ENCODE measurements around the gene ZNF747. TPM values are rescaled to one million over a fixed set of nuclear protein-coding genes. Genes with fewer than 3 reads are reported as not detected.

ZNF747 gene
- total RNA-seq, 1 donor from 2014 or later: 15.2 TPM

DNA sequence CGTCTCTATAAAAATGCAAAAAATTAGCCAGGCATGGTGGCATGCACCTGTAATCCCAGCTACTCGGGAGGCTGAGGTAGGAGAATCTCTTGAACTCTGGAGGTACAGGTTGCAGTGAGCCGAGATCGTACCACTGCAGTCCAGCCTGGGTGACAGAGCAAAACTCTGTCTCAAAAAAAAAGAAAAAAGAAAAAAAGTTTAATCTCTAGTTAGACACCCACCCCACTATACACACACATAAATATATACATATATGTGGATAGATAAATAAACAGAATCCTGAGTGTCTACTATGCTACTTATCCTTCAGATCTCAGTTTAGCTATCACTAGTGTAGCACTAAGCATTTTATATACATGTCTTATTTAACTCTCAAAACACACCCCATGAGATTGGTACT is 43.4 kb downstream of the ZNF747 start:
- H3K27ac Mint-ChIP-seq: no peak overlapping the region
- peaks cover 3% of the 10 kb centered on the region for H3K4me1 Mint-ChIP-seq
- TF ChIP-seq CTCF (IDR thresholded peaks at IDR 0.05; ENCODE audit: unreplicated experiment): no peak
- no peak for DNase-seq (ENCODE audit: low spot score in 2 of 2, unreplicated experiment in 2 of 2)
- H3K27me3 Mint-ChIP-seq (ENCODE audit: low read depth): peaks cover 9% of the 10 kb centered on the region
- no peak overlapping the region for H3K4me3 Mint-ChIP-seq
- H3K36me3 Mint-ChIP-seq: no peaks in the 10 kb centered on the region
- no peaks in the 10 kb centered on the region for H3K9me3 Mint-ChIP-seq

DNA sequence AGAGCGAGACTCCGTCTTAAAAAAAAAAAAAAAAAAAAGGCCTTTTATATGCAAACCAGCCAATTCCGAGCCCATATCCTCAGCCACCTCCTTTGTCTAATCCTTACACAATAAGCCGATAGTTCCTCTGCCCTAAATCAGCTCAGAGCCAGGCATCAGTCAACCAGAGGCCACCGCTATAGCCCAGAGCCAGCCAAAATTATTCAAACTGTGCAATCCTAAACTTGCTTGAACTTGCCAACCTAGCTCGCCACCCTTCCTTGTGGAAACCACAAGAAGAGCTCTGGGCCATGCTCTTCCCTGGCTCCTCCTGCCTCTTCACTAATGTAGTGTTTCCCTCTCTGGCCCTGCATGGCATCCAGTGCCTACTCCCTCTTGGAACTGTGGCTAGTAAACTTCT is 44.4 kb downstream of the ZNF747 start:
- Mint-ChIP-seq H3K9me3 (no peaks in the 10 kb centered on the region), H3K36me3 (no peaks in the 10 kb centered on the region), H3K27me3 (ENCODE audit: low read depth) (peaks cover 9% of the 10 kb centered on the region), H3K4me3 (no peak overlapping the region), H3K4me1 (peaks cover 3% of the 10 kb centered on the region), H3K27ac (no peak overlapping the region)
- TF ChIP-seq CTCF (IDR thresholded peaks at IDR 0.05; ENCODE audit: unreplicated experiment): no peak
- no peak for DNase-seq (ENCODE audit: low spot score in 2 of 2, unreplicated experiment in 2 of 2)

DNA sequence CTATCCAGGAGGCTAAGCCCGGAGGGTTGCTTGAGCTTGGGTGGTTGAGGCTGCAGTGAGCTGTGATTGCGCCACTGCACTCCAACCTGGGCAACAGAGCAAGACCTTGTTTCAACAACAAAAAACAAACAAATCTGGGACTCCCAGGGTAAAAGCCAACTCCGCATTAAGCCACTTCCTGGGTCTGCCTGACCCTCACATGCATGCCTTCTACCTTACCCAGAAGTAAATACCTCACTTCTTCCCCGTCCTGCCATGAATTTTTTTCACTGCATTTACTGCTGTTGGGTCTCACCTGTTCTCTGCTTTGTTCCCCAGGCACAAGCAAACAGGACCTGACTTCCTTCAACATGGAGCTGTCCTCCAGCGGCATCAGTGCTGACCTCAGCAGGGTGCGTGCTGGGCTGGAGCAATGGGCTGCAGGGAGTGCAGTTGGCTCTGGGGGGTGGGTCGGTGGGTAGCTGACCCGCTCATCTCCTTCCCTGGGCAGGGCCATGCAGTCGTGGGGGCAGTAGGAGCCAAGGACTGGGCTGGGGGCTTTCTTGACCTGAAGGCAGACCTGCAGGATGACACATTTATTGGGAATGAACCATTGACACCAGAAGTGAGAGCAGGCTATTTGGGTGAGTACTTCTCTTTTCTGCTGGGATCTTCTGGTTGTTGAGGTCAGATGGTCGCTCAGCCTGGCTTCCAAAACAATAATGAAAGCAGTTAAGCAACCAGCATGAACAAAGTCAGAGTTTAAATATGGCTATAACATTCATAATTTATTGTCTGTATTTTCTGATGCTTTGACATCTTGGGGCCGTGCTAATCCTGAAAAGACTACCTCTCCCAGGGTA is 45.7 kb downstream of the ZNF747 start:
- peaks cover 3% of the 10 kb centered on the region for H3K4me1 Mint-ChIP-seq
- no peak overlapping the region for H3K27ac Mint-ChIP-seq
- H3K4me3 Mint-ChIP-seq: no peak overlapping the region
- H3K9me3 Mint-ChIP-seq: no peaks in the 10 kb centered on the region
- no peaks in the 10 kb centered on the region for H3K36me3 Mint-ChIP-seq
- DNase-seq (ENCODE audit: low spot score in 2 of 2, unreplicated experiment in 2 of 2): no peak
- TF ChIP-seq CTCF (IDR thresholded peaks at IDR 0.05; ENCODE audit: unreplicated experiment): no peak
- peaks cover 2% of the 10 kb centered on the region for H3K27me3 Mint-ChIP-seq (ENCODE audit: low read depth)

- Mint-ChIP-seq H3K4me1 (no peaks in the 10 kb centered on the region), H3K4me3 (no peak overlapping the region), H3K36me3 (no peaks in the 10 kb centered on the region), H3K27me3 (ENCODE audit: low read depth) (peaks cover 6% of the 10 kb centered on the region), H3K9me3 (no peaks in the 10 kb centered on the region), H3K27ac (no peak overlapping the region)
- DNase-seq (ENCODE audit: low spot score in 2 of 2, unreplicated experiment in 2 of 2): no peak
- no peak for TF ChIP-seq CTCF (IDR thresholded peaks at IDR 0.05; ENCODE audit: unreplicated experiment)
Measured at GRCh38 chr16:30485818-30486436, 48.7 kb downstream of the ZNF747 start.

DNA sequence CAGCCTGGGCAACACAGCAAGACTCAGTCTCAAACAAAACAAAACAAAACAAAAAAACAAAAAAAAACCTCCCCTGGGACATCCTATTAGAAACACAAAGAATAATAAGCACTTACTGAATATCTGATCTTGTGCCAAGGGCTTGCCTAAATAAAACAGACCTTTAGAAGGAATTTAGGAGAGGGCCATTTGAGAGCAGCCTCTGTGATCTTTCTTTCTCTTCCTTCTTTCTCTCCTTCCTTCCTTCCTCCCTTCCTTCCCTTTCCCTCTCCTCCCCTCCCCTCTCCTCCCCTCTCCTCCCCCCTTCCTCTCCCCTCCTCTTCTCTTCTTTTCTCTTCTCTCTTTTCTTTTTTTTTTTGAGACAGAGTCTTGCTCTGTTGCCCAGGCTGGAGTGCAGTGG is 49.8 kb downstream of the ZNF747 start:
- peaks cover 12% of the 10 kb centered on the region for H3K27me3 Mint-ChIP-seq (ENCODE audit: low read depth)

More for the DNA sequence above, 49.8 kb downstream of the ZNF747 start:
- DNase-seq (ENCODE audit: low spot score in 2 of 2, unreplicated experiment in 2 of 2): no peak
- H3K27ac Mint-ChIP-seq: no peak overlapping the region
- TF ChIP-seq CTCF (IDR thresholded peaks at IDR 0.05; ENCODE audit: unreplicated experiment): no peak
- no peak overlapping the region for H3K4me3 Mint-ChIP-seq
- H3K36me3 Mint-ChIP-seq: no peaks in the 10 kb centered on the region
- no peaks in the 10 kb centered on the region for H3K9me3 Mint-ChIP-seq
- H3K4me1 Mint-ChIP-seq: no peaks in the 10 kb centered on the region

All from mesothelial cell of epicardium (in vitro differentiated cells).